ENCODE results near the gene DND1.
A peak's percentile ranks its signal among the peaks of the same experiment; 100 is the strongest.
"Not testable (repeated sequence)": the region's sequence is repeated elsewhere in the genome, so short reads cannot be mapped to it uniquely, and the experiment has no call there.

Gene DND1

GRCh38 chr5:140633501-140633900, 39.9 kb downstream of the DND1 start:
- DNase-seq, result no peak
- in situ Hi-C loops (cut with HindIII; ENCODE audit: low pct_ligation_motif_present, low pct_unique_long_range_greater_than_20kb, low sequenced_read_pairs), result no loop called here

DNA sequence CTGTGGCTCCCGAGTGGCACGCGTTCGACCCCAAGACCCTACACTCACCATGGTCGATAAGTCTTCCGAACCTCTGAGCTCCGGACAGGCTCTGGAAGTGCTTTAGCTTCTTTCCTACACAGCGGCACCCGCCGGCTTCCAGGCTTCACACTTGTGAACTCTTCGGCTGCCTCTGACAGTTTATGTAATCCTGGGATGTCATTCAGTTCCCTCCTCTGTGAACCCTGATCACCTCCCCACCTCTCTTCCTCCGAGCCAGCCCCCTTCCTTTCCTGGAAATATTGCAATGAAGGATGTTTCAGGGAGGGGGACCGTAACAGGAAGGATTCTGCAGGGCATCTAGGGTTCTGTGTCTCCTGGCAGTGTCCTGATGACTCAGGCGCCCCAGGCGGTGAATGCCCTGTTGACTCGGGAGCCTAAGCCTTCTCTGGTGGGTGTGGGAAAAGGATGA, 40.3 kb downstream of the DND1 start, which contains the start of gene CD14:
CD14 (minus strand) TSS at position 155 of the 451 bp plus-strand sequence; CDS start at position 51, 104 bp downstream.
- in situ Hi-C loops (cut with HindIII; ENCODE audit: low pct_ligation_motif_present, low pct_unique_long_range_greater_than_20kb, low sequenced_read_pairs), result no loop called here
- DNase-seq, result peak; percentile 49

GRCh38 chr5:140632366-140633020, 40.9 kb downstream of the DND1 start:
- peak; percentile 32 for DNase-seq
- in situ Hi-C loops (cut with HindIII; ENCODE audit: low pct_ligation_motif_present, low pct_unique_long_range_greater_than_20kb, low sequenced_read_pairs), result no loop called here

DNA sequence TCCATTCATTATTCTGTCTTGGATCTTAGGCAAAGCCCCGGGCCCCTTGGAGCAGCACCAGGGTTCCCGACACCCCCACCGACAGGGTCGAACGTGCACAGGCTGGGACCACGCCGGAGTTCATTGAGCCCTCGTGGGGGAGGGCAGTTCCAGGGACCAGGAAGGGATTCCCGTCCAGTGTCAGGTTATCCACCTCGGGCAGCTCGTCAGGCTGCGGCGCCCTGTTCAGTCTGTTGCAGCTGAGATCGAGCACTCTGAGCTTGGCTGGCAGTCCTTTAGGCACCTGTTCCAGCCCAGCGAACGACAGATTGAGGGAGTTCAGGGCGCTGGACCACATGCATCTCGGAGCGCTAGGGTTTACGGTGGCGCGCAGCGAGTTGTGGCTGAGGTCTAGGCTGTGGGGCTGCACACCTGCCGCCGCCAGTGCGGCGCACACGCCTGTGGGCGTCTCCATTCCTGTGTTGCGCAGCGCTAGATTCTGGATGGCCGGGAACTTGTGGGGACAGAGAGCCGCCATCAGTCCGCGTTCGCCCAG, 41.5 kb downstream of the DND1 start:
- no peak for DNase-seq
- in situ Hi-C loops (cut with HindIII; ENCODE audit: low pct_ligation_motif_present, low pct_unique_long_range_greater_than_20kb, low sequenced_read_pairs), result no loop called here

DNA sequence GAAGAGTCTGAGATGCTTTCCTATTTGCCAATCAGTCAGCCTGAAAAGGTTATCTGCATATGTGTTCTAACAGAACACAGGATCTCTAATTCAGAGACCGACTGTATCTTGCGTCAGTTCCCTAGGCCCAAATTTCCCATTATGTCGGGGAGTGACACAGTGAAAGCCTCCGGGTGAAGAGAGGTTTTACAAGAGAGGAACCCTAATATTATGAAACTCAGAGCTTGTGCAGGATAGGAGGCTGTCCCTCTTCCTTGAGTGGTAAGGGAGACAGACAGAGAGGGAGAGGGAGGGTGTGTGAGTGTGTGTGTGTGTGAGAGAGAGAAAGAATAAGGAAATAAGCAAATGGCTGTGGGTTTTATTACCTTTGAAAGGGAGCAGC, 42.3 kb downstream of the DND1 start:
- in situ Hi-C loops (cut with HindIII; ENCODE audit: low pct_ligation_motif_present, low pct_unique_long_range_greater_than_20kb, low sequenced_read_pairs), result no loop called here
- DNase-seq, result no peak

DNA sequence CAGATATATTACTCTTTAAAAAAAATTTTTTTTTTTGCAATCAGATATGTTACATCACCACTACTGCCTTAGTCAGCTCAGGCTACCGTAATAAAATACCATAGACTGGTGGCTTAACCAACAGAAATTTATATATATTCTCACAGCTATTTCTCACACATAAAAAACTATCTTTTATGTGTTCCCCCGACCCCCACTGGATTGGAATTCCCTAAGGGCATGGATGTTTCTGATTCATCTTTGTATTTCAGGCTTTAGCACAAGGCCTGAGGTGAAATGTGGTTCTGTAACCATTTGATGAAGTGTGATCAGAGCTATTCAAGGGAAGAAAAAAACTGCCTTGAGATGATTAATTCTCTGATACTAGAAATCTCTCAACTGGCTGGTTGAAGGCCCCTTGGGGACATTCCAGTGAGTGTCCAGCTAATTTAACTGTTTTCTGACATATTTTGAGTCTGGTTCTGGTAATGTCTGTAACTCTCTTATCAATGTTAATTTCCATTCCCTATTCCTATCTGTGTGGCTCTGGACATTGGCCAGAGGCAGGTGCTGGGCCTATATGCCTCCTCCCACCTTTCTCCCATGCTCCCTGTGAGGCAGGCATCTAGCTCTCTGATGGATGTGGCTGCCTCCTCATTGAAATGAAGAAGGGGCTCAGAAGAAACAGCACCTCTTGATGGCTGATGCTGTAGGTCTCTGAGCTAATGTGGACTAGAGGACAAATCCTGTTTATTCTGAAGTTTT, 42.9 kb downstream of the DND1 start:
- in situ Hi-C loops (cut with HindIII; ENCODE audit: low pct_ligation_motif_present, low pct_unique_long_range_greater_than_20kb, low sequenced_read_pairs), result no loop called here
- DNase-seq, result no peak

- in situ Hi-C loops (cut with HindIII; ENCODE audit: low pct_ligation_motif_present, low pct_unique_long_range_greater_than_20kb, low sequenced_read_pairs), result no loop called here
These were observed 44.7 kb downstream of the DND1 start for GRCh38 chr5:140628711-140629110.

GRCh38 chr5:140627972-140628371, 45.4 kb downstream of the DND1 start:
- in situ Hi-C loops (cut with HindIII; ENCODE audit: low pct_ligation_motif_present, low pct_unique_long_range_greater_than_20kb, low sequenced_read_pairs), result no loop called here
- no peak for DNase-seq

More at GRCh38 chr5:140628711-140629110, 44.7 kb downstream of the DND1 start:
- DNase-seq, result no peak

DNA sequence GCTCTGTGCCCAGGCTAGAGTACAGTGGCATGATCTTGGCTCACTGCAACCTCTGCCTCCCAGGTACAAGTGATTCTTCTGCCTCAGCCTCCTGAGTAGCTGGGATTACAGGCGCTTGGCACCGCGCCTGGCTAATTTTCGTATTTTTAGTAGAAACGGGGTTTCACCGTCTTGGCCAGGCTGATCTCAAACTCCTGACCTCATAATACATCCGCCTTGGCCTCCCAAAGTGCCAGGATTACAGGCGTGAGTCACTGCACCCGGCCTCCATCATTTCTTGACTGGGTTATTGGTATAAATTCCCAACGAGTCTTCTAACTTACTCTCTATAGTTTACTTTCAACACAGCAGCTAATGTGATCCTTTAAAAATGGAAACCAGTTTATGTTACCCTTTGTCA, 48.5 kb downstream of the DND1 start:
- in situ Hi-C loops (cut with HindIII; ENCODE audit: low pct_ligation_motif_present, low pct_unique_long_range_greater_than_20kb, low sequenced_read_pairs); DNase-seq: not testable (repeated sequence)

DNA sequence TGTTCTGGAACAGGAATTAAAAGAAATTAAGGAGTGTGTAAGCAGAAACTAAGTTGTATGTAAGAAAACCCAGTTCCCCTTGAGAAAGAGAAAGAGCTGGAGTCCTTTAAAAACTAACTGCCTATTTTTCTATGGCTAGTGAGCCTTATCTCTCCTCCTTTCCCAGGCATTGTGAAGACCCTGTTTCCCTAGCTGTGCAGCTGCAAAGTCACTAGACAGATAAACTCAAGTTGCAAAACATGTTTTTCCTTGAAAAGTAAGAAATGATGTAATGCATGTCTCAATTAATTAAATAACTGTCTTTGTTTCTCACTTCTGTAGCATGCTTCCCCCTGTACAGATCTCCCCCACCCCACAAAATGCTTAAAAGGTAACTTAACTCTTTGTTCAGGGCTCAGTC, 50.3 kb downstream of the DND1 start:
- DNase-seq; in situ Hi-C loops (cut with HindIII; ENCODE audit: low pct_ligation_motif_present, low pct_unique_long_range_greater_than_20kb, low sequenced_read_pairs): not testable (repeated sequence)

DNA sequence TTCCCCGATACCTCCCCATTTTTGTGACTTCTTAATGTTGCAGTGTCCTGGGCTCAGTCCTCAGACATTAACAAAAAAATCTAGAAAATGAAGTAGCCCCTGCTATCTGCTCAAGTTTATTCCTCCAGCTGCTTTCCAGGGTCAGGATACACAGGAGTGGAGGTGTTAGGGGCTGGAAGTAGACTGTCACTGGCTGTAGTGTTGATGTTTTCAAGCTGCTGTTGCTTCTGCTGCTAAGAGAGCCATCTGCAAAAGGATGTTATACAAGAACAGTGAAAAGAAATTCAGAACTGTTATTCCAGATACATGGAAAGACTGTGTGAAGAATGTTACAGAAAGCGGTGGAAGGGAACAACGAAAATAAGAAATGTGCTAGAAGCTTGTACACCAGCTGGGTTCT, 51.1 kb downstream of the DND1 start:
- DNase-seq, result no peak
- in situ Hi-C loops (cut with HindIII; ENCODE audit: low pct_ligation_motif_present, low pct_unique_long_range_greater_than_20kb, low sequenced_read_pairs), result no loop called here
